ENCODE results near the gene CDH11. TPM values are rescaled to one million over a fixed set of nuclear protein-coding genes. Genes with fewer than 3 reads are reported as not detected.

Gene CDH11
- total and polyA plus RNA-seq, 10 of the 15 experiments (the other 5 are each of a cell fraction or from before 2014, with no cell fraction given) = 0.31 to 9.7 (median 0.87) TPM

DNA sequence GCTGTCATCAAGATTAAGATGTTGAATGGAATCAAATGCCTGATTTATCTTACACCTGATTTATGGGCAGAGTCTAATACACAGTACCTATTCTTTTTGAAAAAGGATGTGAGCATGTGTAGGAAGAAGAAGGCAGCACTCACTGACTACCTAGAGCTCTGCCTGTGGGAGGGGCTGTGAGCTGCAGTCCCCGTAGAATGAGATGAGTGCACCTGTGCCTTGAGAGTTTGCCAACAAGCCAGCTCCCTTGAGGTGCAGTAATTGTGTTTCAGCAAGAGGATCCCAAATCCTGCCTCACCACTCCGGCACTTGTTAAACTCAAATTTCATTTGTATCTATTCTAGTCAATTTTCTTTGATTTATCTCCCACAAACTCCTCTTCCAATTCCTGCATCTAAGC, 46.0 kb downstream of the CDH11 start:
- no TSS peak for BruUV-seq (replicated peaks)
- no peak for TF ChIP-seq MEF2B (IDR thresholded peaks at IDR 0.05; ENCODE audit: partially characterized antibody, poor library complexity, severe bottlenecking)
- no peak for TF ChIP-seq SIX5 (IDR thresholded peaks at IDR 0.05; ENCODE audit: low read depth, low read length, severe bottlenecking)
- TF ChIP-seq ESRRA (IDR thresholded peaks at IDR 0.05; ENCODE audit: low read length) = no peak
- no peak for TF ChIP-seq CHD2 (IDR thresholded peaks at IDR 0.05; ENCODE audit: borderline replicate concordance, low read depth, low read length)
- no peak for TF ChIP-seq ZNF384 (IDR thresholded peaks at IDR 0.05; ENCODE audit: borderline replicate concordance, low read depth, low read length)
- ChIA-PET RAD21 (ENCODE audit: unreplicated experiment) (no interaction called here), POLR2A (no interaction called here), SMC1A (ENCODE audit: uncharacterized antibody, unreplicated experiment) (no interaction called here), CTCF (no interaction called here)
- no peak for ATAC-seq
- Histone ChIP-seq H3K4me3 (no peak overlapping the region), H3K27ac (ENCODE audit: control insufficient read depth, insufficient read depth) (no peak overlapping the region), H3K9ac (ENCODE audit: control insufficient read depth, insufficient read depth, low read length) (no peak overlapping the region), H4K20me1 (ENCODE audit: control insufficient read depth, insufficient read depth) (no peaks in the 10 kb centered on the region), H3K9me3 (replicated peaks; ENCODE audit: control insufficient read depth, insufficient read depth, low read length) (no peaks in the 10 kb centered on the region), H3K4me2 (ENCODE audit: control insufficient read depth, insufficient read depth) (no peak overlapping the region), H3K27me3 (replicated peaks in 1 of 2; ENCODE audit: control insufficient read depth in 2 of 2, insufficient read depth in 2 of 2, low read length in 1 of 2) (no peaks in the 10 kb centered on the region), H3K79me2 (ENCODE audit: control insufficient read depth, insufficient read depth, low read length) (no peaks in the 10 kb centered on the region), H3K4me1 (ENCODE audit: control insufficient read depth, insufficient read depth, low read length) (no peaks in the 10 kb centered on the region), H2AFZ (ENCODE audit: control insufficient read depth, low read depth, low read length) (no peak overlapping the region), H3K36me3 (ENCODE audit: control insufficient read depth in 2 of 2, insufficient read depth in 2 of 2, low read length in 1 of 2) (no peaks in the 10 kb centered on the region)
- in situ Hi-C loops (cut with MboI) (no loop called here), intact Hi-C loops (cut with micrococcal nuclease; ENCODE audit: unreplicated experiment) (no loop called here)
- WGBS (ENCODE audit: insufficient coverage, insufficient replicate concordance, low lambda C conversion rate, missing lambda C conversion rate) = 6% methylated on average over 2 of the region's 2 CpGs
- no peak for DNase-seq (ENCODE audit: low read depth, low spot score)
- no peak for FAIRE-seq

DNA sequence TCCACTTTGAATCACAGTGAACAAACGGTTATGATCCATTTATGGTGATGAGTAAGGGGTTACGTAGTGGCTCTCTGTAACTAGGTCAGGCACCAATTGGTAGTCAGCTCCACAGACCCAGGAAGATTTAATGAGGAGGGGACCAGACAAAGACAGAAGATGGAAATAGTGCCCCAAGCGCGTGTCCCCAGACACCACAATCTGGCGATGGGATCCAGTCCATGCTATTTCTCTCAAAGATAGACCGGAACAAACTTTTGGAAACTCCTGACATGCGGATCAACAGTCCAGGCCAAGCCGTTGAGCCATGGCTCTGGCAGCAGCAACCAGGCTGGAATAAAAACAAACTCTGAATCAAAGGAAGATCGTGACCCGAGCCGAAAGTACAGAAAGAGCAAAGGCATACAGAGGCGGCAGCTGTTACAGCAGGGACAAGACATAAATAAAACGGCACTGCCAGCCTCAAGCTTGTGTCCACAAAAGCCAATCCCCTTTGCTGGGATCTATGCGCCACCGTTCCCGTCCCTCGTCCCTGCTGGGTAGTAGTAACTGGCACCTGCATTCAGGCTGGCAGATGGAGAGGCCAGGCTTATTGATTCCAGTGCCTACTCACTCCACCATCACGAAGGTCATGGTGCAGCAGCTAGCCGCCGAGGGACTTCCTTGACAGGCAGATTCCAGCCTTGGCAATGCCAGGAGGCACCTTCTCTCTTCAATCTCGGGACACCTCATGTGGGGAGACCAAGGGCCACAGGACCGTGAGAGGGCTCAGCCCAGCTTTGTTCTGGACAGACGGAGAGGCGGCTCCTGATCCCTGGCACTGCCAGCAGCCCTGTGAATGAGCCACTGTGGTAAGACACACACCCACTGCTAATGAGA, 50.2 kb downstream of the CDH11 start:
- BruUV-seq (replicated peaks) = no TSS peak
- H3K4me1 ChIP-seq (ENCODE audit: control insufficient read depth, insufficient read depth, low read length) = no peaks in the 10 kb centered on the region
- H3K27me3 ChIP-seq (replicated peaks in 1 of 2; ENCODE audit: control insufficient read depth in 2 of 2, insufficient read depth in 2 of 2, low read length in 1 of 2) = no peaks in the 10 kb centered on the region
- H4K20me1 ChIP-seq (ENCODE audit: control insufficient read depth, insufficient read depth) = no peaks in the 10 kb centered on the region
- no peaks in the 10 kb centered on the region for H3K36me3 ChIP-seq (ENCODE audit: control insufficient read depth in 2 of 2, insufficient read depth in 2 of 2, low read length in 1 of 2)
- ChIA-PET RAD21 (ENCODE audit: unreplicated experiment) (no interaction called here), CTCF (no interaction called here), SMC1A (ENCODE audit: uncharacterized antibody, unreplicated experiment) (no interaction called here), POLR2A (no interaction called here)
- no peak overlapping the region for H3K27ac ChIP-seq (ENCODE audit: control insufficient read depth, insufficient read depth)
- no peaks in the 10 kb centered on the region for H3K9me3 ChIP-seq (replicated peaks; ENCODE audit: control insufficient read depth, insufficient read depth, low read length)
- no peak for FAIRE-seq
- intact Hi-C loops (cut with micrococcal nuclease; ENCODE audit: unreplicated experiment) = no loop called here
- no peak overlapping the region for H3K4me3 ChIP-seq
- no peaks in the 10 kb centered on the region for H3K79me2 ChIP-seq (ENCODE audit: control insufficient read depth, insufficient read depth, low read length)
- no peak overlapping the region for H2AFZ ChIP-seq (ENCODE audit: control insufficient read depth, low read depth, low read length)
- no peak overlapping the region for H3K9ac ChIP-seq (ENCODE audit: control insufficient read depth, insufficient read depth, low read length)
- no peak overlapping the region for H3K4me2 ChIP-seq (ENCODE audit: control insufficient read depth, insufficient read depth)
- ATAC-seq = no peak
- DNase-seq (ENCODE audit: low read depth, low spot score) = no peak
- 55% methylated on average over 24 of the region's 24 CpGs for WGBS (ENCODE audit: insufficient coverage, insufficient replicate concordance, low lambda C conversion rate, missing lambda C conversion rate)
- in situ Hi-C loops (cut with MboI) = no loop called here
- TF ChIP-seq HDAC6 (IDR thresholded peaks at IDR 0.05; ENCODE audit: unreplicated experiment) (no peak), LARP7 (IDR thresholded peaks at IDR 0.05) (no peak), NR2F1 (conservative IDR thresholded peaks at IDR 0.05) (no peak), CTCF (IDR thresholded peaks at IDR 0.05 in 2 of 3, conservative IDR thresholded peaks at IDR 0.05 in 1 of 3; ENCODE audit: control insufficient read depth in 2 of 3, extremely low read depth in 1 of 3, insufficient read depth in 1 of 3, low read depth in 3 of 3, low read length in 3 of 3) (no peak), MTA3 (IDR thresholded peaks at IDR 0.05; ENCODE audit: borderline replicate concordance, low read length) (no peak)
- TF ChIP-seq, protein P1, sequence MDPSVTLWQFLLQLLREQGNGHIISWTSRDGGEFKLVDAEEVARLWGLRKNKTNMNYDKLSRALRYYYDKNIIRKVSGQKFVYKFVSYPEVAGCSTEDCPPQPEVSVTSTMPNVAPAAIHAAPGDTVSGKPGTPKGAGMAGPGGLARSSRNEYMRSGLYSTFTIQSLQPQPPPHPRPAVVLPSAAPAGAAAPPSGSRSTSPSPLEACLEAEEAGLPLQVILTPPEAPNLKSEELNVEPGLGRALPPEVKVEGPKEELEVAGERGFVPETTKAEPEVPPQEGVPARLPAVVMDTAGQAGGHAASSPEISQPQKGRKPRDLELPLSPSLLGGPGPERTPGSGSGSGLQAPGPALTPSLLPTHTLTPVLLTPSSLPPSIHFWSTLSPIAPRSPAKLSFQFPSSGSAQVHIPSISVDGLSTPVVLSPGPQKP (IDR thresholded peaks at IDR 0.05; ENCODE audit: low read depth, low read length) = no peak

All from GM12878 (cell line).